Activated naive CD4-positive, alpha-beta T cell treated with anti-CD3 and anti-CD28 coated beads, Interleukin-2, amount 50 U/mL, for 16 hours (primary cell): Measurements from ENCODE around the gene ACTR5.
"Not testable (repeated sequence)": the region's sequence is repeated elsewhere in the genome, so short reads cannot be mapped to it uniquely, and the experiment has no call there.

Experiments used
- DNase-seq: peaks from one replicate; pipeline ENCODE4 v3.0.0-alpha.2; 2020

Gene ACTR5

DNA sequence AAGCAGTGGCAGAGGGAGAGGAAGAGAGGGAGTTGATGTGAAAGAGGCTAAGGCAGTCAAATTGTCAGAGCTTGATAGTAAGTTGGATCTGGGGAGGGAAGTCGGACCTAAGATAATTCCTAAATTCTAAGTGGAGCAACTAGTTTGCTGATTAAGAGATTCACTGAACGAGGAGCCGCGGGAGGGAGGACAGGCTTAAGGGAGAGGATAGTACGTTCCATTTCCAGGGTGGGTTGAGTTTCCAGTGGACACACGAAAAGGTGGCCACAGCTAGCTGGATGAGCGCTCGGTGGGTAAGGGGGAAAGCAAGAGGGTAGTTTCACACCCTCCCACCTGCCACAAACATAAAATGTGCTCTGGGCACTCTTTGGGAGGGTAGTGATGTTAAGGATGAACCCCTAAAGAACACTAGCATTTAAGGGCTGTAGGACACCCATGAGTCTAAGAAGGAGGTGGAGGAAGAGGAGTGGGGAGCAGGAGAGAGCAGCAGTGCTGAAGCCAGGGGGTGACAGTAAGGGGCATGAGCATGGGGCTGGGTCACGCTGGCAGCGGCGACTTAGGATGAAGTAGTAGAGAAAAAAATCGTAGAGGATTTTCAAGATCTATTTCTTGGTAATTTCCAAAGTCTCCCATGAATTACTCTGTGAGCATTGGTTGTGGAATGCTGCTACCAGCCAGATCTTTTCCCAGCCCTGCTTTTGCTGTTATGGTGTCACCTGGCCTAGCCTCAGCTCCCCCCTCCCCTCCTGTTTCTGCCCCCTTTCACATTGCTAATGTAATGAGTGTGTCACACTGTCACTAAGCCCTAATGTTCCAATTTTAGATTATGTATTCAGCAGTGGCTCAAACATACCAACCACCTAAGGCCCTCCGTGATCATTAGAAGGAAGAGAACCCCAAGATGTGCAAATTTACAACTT is 21.4 kb downstream of the ACTR5 start:
- no peak for DNase-seq

DNA sequence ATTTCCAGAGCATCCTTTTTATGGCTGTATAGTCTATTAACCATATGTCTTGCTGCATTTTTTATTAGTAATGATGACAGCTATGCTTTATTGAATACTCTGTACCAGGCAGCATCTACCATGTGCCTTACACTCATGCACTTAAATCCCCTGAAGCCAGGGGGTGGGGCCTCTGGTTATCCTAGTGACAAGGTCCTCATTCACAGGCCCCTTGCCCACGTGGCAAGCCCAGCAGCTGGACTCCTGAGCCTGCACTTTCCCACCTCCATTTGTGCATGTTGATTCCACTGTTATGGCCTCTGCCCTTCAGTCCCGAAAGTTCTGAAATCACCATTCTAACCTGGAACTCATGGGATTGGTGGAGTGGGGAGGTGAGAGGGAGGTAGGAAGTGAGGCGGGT is 22.3 kb downstream of the ACTR5 start:
- DNase-seq = no peak

DNA sequence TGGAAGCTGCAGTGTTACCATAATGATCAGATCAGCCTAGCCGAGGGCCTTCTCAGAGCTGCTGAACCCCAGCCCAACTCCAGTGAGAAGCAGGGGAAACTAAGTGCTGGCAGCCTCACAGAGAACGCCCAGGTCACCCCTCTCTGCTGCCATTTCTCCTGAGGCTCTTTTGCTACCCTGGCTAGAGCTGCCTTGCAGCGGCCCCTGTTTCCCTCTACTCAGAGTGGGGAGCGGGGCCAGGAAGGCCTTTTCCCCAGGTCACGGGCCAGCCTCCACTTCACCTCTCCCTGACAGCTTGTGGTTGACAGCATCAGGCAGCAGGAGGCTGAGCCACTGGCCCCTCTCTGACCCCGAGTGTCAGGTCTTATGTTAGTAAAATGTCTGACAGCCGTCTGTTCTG is 22.7 kb downstream of the ACTR5 start:
- DNase-seq = no peak

- no peak for DNase-seq
Observed at GRCh38 chr20:38771621-38772020, 23.4 kb downstream of the ACTR5 start.

DNA sequence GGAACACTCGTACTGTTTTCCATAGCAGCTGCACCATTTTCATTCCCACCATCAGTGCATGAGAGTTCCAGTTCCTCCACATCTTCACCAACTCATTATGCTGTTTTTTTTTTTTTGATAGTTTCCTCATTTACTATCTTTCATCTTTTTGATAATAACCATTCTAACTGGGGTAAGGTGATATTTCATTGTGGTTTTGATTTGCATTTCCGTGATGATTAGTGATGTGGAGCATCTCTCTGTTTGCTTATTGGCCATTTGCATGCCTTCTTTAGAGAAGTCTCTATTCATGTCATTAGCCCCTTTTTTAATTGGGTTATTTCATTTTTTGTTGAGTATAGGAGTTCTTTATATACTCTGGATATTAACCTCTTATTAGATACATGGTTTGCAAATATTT is 25.9 kb downstream of the ACTR5 start:
- DNase-seq = no peak

DNA sequence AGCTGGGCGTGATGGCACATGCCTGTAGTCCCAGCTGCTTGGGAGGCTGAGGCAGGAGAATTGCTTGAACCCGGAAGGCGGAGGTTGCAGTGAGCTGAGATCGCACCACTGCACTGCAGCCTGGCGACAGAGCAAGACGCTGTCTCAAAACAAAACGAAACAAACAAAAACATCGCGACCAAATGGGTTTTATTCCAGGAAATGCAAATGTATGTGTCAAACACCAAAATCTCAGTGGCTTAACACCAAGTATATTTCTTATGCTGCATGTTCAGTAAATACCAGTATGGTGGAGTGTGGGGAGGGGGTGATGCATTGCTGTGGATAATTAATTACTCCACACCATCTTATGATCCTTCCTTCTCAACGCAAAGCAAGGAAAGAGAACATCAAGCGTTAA is 28.1 kb downstream of the ACTR5 start:
- no peak for DNase-seq

DNA sequence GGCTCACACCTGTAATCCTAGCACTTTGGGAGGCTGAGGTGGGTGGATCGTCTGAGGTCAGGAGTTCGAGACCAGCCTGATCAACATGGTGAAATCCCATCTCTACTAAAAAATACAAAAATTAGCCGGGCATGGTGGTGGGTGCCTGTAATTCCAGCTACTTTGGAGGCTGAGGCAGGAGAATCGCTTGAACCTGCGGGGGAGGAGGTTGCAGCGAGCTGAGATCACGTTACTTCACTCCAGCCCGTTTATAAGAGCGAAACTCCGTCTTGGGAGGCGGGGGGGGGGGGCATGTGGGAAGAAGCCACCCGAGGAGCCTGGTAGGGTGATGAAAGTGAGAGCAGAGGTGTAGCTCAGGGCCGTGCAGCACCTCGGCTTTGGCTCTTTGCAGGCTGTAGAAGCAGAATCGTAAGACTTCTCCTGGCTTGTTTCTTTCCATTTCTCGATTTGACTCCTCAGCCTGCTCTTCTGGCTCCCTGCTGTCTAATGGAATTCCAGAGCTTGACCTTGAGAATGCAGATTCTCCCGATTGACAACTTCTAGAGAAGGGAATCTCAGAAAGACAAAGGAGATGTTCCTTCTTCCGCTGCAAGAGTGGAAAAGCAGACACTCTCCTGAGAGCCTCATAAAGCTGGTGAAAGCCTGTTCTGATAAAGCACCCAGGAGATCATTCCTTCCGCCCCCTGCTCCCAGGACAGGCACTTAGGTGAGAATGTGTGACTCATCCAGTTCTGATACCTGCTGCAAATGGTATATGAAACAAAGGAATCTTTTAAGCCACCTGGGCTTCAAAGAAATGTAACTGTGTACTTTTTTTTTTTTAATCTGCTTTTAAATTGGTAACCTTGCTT is 31.2 kb downstream of the ACTR5 start:
- no peak for DNase-seq

DNA sequence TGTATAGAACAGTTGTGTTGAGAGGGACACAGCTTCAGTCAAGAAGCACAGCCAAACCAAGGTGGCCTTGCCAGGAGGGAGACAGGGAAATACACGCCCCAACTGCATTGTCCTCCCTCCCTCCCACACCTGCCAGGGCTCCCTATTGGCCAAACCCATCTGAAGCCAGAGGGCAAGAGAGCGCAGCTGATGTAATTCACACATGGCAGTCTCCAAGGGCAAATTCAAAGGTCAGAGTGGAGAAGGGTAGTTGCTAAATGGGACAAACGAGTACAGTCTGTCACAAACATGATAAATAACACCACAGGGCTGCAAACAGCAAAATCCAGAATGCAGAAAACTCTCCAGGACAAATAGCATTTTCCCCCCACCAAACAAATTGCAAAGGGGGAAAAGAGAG is 34.0 kb downstream of the ACTR5 start:
- DNase-seq = no peak

DNA sequence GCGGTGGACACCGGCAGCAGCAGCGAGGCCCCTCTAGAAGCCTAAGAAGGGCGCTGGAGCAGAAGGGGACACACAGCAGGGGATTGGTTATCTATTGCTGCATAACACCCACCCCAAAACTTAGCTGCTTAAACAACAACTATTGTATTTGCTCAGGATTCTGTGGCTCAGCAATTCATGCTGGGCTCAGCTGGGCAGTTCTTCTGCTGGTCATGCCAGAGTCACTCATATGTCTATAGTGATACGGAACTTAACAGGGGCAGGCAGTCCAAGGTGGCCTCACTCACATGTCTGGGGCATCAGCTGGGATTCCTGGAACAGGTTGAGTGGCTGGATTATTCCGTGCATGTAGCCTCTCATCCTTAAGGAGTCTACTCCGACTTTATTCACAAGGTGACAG is 39.6 kb downstream of the ACTR5 start:
- no peak for DNase-seq

DNA sequence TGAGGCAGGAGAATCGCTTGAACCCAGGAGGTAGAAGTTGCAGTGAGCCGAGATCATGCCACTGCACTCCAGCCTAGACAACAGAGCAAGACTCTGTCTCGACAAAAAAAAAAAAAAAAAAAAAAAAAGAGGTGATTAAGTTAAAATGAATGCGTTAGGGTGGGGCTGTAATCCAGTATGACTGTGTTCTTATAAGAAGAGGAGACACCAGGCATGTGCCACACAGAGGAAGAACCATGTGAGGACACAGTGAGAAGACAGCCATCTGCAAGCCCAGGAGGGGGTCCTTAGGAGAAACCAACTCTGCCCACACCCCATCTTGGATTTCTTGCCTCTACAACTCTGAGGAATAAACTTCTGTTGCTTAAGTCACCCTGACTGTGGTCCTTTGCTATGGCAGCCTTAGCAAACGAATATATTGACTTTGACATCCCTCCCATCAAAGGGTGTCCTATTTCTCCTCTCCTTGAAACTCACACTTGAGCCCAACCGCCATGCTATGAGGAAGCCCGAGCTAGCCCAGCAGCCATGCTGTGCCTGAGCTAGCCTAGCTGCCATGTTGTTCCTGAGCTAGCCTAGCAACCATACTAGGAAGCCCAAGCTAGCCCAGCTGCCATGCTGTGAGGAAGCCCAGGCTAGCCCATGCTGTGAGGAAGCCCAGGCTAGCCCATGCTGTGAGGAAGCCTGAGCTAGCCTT is 41.4 kb downstream of the ACTR5 start:
- no peak for DNase-seq

GRCh38 chr20:38790200-38791053 is 42.2 kb downstream of the ACTR5 start:
- DNase-seq = no peak

- no peak for DNase-seq
Observed at GRCh38 chr20:38791291-38791690, 43.0 kb downstream of the ACTR5 start.

DNA sequence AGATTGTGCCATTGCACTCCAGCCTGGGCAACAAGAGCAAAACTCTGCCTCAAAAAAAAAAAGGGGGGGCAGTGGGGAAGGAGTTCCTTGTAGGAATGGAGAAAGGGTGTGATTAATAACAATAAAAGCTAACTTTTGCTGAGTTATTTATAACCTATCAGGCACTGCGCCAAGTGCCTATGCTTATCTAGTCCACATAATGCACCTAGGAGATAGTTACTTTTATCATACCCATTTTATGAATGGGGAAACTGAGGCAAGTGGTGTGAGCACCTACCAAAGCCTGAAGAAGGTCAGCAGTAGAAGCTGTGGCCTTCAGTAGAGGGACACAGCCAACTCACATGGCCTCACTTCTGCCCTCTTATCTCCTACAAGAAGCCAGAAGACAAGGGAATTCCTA is 43.7 kb downstream of the ACTR5 start:
- DNase-seq = no peak

- DNase-seq = not testable (repeated sequence)
Observed at GRCh38 chr20:38794057-38794456, 45.8 kb downstream of the ACTR5 start.

GRCh38 chr20:38798266-38798665 is 50.0 kb downstream of the ACTR5 start:
- DNase-seq = no peak

- no peak for DNase-seq
Observed at GRCh38 chr20:38799203-38799602, 50.9 kb downstream of the ACTR5 start.

GRCh38 chr20:38800882-38801281 is 52.6 kb downstream of the ACTR5 start:
- no peak for DNase-seq

DNA sequence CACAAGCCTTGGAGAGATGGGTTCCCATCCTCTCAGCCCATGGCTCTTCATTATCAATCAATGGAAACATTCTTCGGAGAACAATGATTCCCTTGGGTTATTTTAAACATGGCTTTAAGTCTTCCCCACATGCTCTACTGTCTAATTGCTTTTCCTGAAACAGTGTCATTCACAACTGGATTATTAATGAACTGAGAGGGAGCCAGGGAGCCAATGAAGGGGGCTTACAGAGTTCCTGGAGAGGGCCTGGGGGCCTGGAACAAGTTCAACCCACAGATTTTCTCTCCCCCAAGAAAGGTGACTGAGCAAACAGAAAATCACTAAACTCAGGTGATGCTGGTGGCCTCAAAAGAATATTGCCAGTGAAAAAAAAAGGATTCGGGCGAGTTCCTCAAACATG is 56.0 kb downstream of the ACTR5 start:
- no peak for DNase-seq

DNA sequence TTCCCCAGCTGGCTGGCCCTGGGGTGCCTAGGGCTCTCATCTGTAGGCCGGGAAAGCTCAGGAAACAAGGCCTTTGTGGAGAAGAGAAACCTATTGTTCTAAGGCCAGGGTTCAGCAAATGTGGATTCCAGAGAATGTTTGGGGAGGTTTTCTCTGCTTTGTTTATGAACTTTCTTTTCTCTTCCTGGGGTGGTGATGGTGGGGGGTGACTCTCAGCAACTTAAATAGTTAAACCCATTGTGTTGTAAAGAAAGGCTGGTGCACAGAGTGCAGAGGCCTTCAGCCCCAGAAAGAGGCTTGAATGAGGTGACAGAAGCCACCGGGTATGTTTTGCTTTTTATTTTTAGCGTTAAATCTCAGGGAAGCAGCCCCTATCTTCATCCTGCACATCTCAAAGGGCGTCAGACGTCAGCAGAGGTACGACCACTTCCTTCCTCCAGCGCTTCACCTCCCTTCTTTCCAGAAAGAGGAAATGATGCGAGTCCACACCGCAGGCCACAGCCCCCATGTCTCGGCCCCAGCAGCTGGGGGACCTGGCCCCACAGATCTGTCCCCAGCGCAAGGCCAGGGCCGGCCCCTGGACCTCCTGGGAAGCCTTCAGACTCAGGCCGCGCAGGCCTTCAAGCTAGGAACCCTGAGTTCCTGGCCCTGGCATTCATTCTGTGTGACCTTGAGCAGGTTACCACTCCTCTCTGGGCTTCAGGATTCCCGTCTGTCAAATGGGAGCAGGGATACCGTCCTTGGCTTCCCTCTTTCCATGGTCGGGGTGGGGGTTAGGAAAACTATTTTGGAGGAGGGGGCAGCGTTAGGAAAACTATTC is 56.6 kb downstream of the ACTR5 start:
- DNase-seq = peak; percentile 23

DNA sequence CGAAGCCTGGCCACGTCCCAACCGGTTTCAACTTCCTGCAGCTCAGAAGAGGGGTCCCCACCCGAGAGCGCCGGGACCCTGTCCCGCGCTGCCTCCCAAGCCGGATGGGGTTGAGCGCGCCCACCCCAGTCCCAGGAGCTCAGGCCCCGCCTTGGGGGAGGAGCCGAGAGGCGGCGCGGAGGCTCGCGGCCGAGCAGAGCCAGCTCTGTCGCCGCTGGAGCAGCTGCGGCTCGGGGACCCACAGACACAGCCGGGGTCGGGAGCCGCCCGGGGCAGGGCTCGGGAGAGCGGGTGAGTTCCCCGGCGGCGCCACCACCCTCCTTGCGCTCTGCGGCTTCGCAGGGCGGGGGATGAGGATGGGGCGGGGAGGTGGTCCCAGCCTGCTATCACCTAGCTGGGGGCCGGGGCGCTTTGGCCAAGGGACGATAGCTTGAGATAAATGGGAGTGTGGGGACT is 57.3 kb downstream of the ACTR5 start, which contains the start of gene PPP1R16B:
TSS of gene PPP1R16B (plus strand) at position 196 of the 456 bp plus-strand sequence. CDS start 30,229 bp downstream, outside the sequence.
- DNase-seq = peak; percentile 77
